GM12878 (cell line): Measurements from ENCODE around the gene ALDH6A1. TPM values are rescaled to one million over a fixed set of nuclear protein-coding genes. Genes with fewer than 3 reads are reported as not detected.

Source experiments
- ATAC-seq: fragments of 200-7000 bp; cut with Tn5 transposase; 3 replicates; pipeline ENCODE4 v1.9.1; 2020; ENCODE audit warnings: mild to moderate bottlenecking, moderate library complexity
- BruUV-seq: library from RNA; stranded (reverse); fragments of 400-500 nt; replicated peaks from 2 replicates; lab custom pipeline; 2021; lab: Mats Ljungman, UMichigan
- CTCF ChIA-PET: fragments of 300-600 bp; sonication (Branson Sonifier 250); formaldehyde crosslinking; extraction: SDS; loops from one replicate; lab custom pipeline; 2021; ENCODE audit warnings: inconsistent platforms; lab: Yijun Ruan, JAX
- POLR2A ChIA-PET: fragments of 350-600 bp; formaldehyde crosslinking; extraction: SDS; loops from one replicate; lab custom pipeline; 2021; ENCODE audit warnings: inconsistent platforms; lab: Charles Lee
- RAD21 ChIA-PET: fragments of 300-600 bp; sonication (Branson Sonifier 250); formaldehyde crosslinking; loops from one replicate; lab custom pipeline; 2023; ENCODE audit warnings: antibody characterized with exemption; ENCODE audit not compliant: unreplicated experiment; lab: Charles Lee
- SMC1A ChIA-PET: fragments of 300-600 bp; sonication (Branson Sonifier 250); formaldehyde crosslinking; loops from one replicate; lab custom pipeline; 2023; ENCODE audit not compliant: unreplicated experiment, uncharacterized antibody; lab: Charles Lee
- DNase-seq: peaks from one replicate; pipeline ENCODE4 v3.0.0-alpha.2; 2011; ENCODE audit warnings: low read depth, low spot score
- FAIRE-seq: peaks from 3 replicates; lab custom pipeline; 2011; peaks lifted over from hg19 to GRCh38; lab: Jason Lieb, UNC
- H2AFZ ChIP-seq: 2 replicates; pipeline ENCODE4 v1.6.0; 2011; ENCODE audit warnings: low read depth, low read length, control low read depth; ENCODE audit not compliant: control insufficient read depth
- H3K27ac ChIP-seq: 2 replicates; pipeline ENCODE4 v1.5.1; 2011; ENCODE audit warnings: control low read depth; ENCODE audit not compliant: control insufficient read depth, insufficient read depth
- H3K27me3 ChIP-seq, 2 experiments: replicated peaks in 1 of 2; 2 replicates each; pipeline versions ENCODE4 v1.6.0 to v1.6.1; 2011; ENCODE audit warnings: low read length in 1 of 2; ENCODE audit not compliant: control insufficient read depth in 2 of 2, insufficient read depth in 2 of 2
- H3K36me3 ChIP-seq, 2 experiments: 2 replicates each; pipeline ENCODE4 v1.5.1; 2011; ENCODE audit warnings: low read length in 1 of 2; ENCODE audit not compliant: control insufficient read depth in 2 of 2, insufficient read depth in 2 of 2
- H3K4me1 ChIP-seq: 2 replicates; pipeline ENCODE4 v1.6.1; 2011; ENCODE audit warnings: mild to moderate bottlenecking, low read length, moderate library complexity, mixed read lengths; ENCODE audit not compliant: control insufficient read depth, insufficient read depth
- H3K4me2 ChIP-seq: 2 replicates; pipeline ENCODE4 v1.6.0; 2011; ENCODE audit warnings: control low read depth; ENCODE audit not compliant: control insufficient read depth, insufficient read depth
- H3K4me3 ChIP-seq: fragments of 200-600 bp; sonication (generic); 2 replicates; pipeline ENCODE4 v1.5.1; 2016
- H3K79me2 ChIP-seq: 2 replicates; pipeline ENCODE4 v1.6.0; 2011; ENCODE audit warnings: low read length; ENCODE audit not compliant: control insufficient read depth, insufficient read depth
- H3K9ac ChIP-seq: 2 replicates; pipeline ENCODE4 v1.8.0; 2011; ENCODE audit warnings: low read length, control low read depth, mixed read lengths; ENCODE audit not compliant: control insufficient read depth, insufficient read depth
- H3K9me3 ChIP-seq: replicated peaks from 3 replicates; pipeline ENCODE4 v1.5.1; 2011; ENCODE audit warnings: mild to moderate bottlenecking, low read length; ENCODE audit not compliant: control insufficient read depth, insufficient read depth
- H4K20me1 ChIP-seq: 2 replicates; pipeline ENCODE4 v1.6.0; 2011; ENCODE audit not compliant: control insufficient read depth, insufficient read depth
- EED ChIP-seq: sonication (generic); IDR thresholded peaks from 2 replicates; pipeline ENCODE4 v1.6.1; 2016; ENCODE audit warnings: antibody characterized with exemption, low read depth
- EP300 ChIP-seq, 2 experiments: fragments of 150-350 bp in 1 of 2; IDR thresholded peaks; 2 replicates each; pipeline ENCODE4 v1.6.1; 2011 to 2012; ENCODE audit warnings: low read depth in 2 of 2, low read length in 2 of 2, borderline replicate concordance in 1 of 2, improper control_type of control experiment in 1 of 2, inconsistent platforms in 1 of 2; ENCODE audit not compliant: control insufficient read depth in 1 of 2
- IRF4 ChIP-seq: IDR thresholded peaks from 2 replicates; pipeline ENCODE4 v1.6.1; 2011; ENCODE audit warnings: low read depth, low read length
- MYC ChIP-seq: IDR thresholded peaks from 2 replicates; pipeline ENCODE4 v1.6.1; 2011; ENCODE audit warnings: mild to moderate bottlenecking, low read length, moderate library complexity, inconsistent platforms; ENCODE audit not compliant: insufficient read depth, insufficient replicate concordance, insufficient read length, severe bottlenecking
- NFIC ChIP-seq: IDR thresholded peaks from 2 replicates; pipeline ENCODE4 v1.6.1; 2012; ENCODE audit warnings: low read depth, mild to moderate bottlenecking, inconsistent platforms, low read length, moderate library complexity
- NFYA ChIP-seq: IDR thresholded peaks from 2 replicates; pipeline ENCODE4 v1.6.1; 2011; ENCODE audit warnings: low read depth, mild to moderate bottlenecking, low read length, improper control_type of control experiment, borderline replicate concordance
- PML ChIP-seq: IDR thresholded peaks from 2 replicates; pipeline ENCODE4 v1.6.1; 2012; ENCODE audit warnings: low read length, inconsistent platforms
- RUNX3 ChIP-seq: IDR thresholded peaks from 2 replicates; pipeline ENCODE4 v1.6.1; 2012; ENCODE audit warnings: low read length, inconsistent platforms
- SMC3 ChIP-seq: IDR thresholded peaks from 2 replicates; pipeline ENCODE4 v1.6.1; 2011; ENCODE audit warnings: low read length, improper control_type of control experiment, borderline replicate concordance
- SRF ChIP-seq, 2 experiments: IDR thresholded peaks; 2 replicates each; pipeline ENCODE4 v1.6.1; 2011; ENCODE audit warnings: low read depth in 2 of 2, low read length in 2 of 2, mild to moderate bottlenecking in 1 of 2, moderate library complexity in 1 of 2
- TARDBP ChIP-seq: IDR thresholded peaks from 2 replicates; pipeline ENCODE4 v1.6.1; 2016; ENCODE audit warnings: borderline replicate concordance
- TCF7 ChIP-seq: IDR thresholded peaks from 2 replicates; pipeline ENCODE4 v1.6.1; 2014; ENCODE audit warnings: antibody characterized with exemption, borderline replicate concordance
- ZBTB33 ChIP-seq: fragments of 450-650 bp; IDR thresholded peaks from 2 replicates; pipeline ENCODE4 v1.6.1; 2017; ENCODE audit warnings: mild to moderate bottlenecking
- ZNF217 ChIP-seq: fragments of 450-650 bp; IDR thresholded peaks from 2 replicates; pipeline ENCODE4 v1.6.1; 2017; ENCODE audit warnings: antibody characterized with exemption, mild to moderate bottlenecking
- in situ Hi-C: fragments of 300-500 bp; cut with MboI; formaldehyde crosslinking; loops from 9 replicates; pipeline ENCODE4 v1.14.3; 2018; ENCODE audit warnings: mixed read lengths
- intact Hi-C: fragments of 100-400 bp; cut with micrococcal nuclease; formaldehyde crosslinking; loops from one replicate; pipeline ENCODE4 v1.14.2; 2022; ENCODE audit not compliant: unreplicated experiment
- polyA plus RNA-seq, 11 experiments: library from polyadenylated mRNA; depleted of rRNA in 4 of 11; unstranded in 6 of 11; stranded (reverse) in 5 of 11; fragments of >200 nt; fragmentation: Nextera tagmentation in 4 of 11; fragmentation: Illumina TruSeq in 1 of 11; extraction: Ambion mirVana in 4 of 11; extraction: Trizol in 1 of 11; gene quantifications; 1 replicate in 1 of 11; 2 replicates in 10 of 11; pipeline versions ENCODE4 v1.2.1 to v1.2.3, GENCODE V29; 2011 to 2016; ENCODE audit warnings: inconsistent platforms in 2 of 11, missing spikeins in 2 of 11, low read depth in 1 of 11
- total RNA-seq, 4 experiments: library from RNA; depleted of rRNA in 3 of 4; stranded (reverse); fragments of >200 nt in 3 of 4; fragmentation: Illumina TruSeq in 1 of 4; extraction: Trizol in 1 of 4; gene quantifications; 2 replicates each; pipeline versions ENCODE4 v1.2.1 to v1.2.3, GENCODE V29; 2013 to 2021
- TF ChIP-seq, protein P1 (sequence below): fragments of 450-650 bp; formaldehyde crosslinking; IDR thresholded peaks from 2 replicates; pipeline ENCODE4 v1.5.0; 2022; ENCODE audit warnings: mild to moderate bottlenecking, missing genetic modification characterization
- TF ChIP-seq, protein P2 (sequence below): fragments of 450-650 bp; IDR thresholded peaks from 2 replicates; pipeline ENCODE4 v1.6.1; 2017; ENCODE audit warnings: mild to moderate bottlenecking, moderate library complexity

ALDH6A1 gene
- total and polyA plus RNA-seq, 10 of the 15 experiments (the other 5 are each of a cell fraction or from before 2014, with no cell fraction given), result 6.3 to 23.4 (median 9.8) TPM

DNA sequence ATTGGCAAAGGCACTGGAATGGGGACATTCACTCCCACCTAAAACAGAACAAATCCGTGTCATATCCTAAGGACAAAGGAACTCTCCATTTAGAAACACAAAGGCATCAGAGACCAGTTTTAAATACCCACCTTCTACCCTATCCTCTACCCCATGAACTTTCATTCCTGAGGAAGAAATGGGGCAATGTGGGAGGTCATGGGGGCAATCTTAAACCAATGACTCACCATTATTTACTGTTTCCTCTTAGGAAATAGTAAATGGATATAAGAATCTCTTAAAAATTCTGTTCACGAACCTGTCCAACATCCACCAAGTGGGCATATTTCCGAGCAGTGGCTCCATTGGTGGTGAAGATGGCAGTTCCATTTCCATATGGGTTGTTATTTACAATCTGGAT, 19.4 kb downstream of the ALDH6A1 start (continued):
- TF ChIP-seq, protein P1, sequence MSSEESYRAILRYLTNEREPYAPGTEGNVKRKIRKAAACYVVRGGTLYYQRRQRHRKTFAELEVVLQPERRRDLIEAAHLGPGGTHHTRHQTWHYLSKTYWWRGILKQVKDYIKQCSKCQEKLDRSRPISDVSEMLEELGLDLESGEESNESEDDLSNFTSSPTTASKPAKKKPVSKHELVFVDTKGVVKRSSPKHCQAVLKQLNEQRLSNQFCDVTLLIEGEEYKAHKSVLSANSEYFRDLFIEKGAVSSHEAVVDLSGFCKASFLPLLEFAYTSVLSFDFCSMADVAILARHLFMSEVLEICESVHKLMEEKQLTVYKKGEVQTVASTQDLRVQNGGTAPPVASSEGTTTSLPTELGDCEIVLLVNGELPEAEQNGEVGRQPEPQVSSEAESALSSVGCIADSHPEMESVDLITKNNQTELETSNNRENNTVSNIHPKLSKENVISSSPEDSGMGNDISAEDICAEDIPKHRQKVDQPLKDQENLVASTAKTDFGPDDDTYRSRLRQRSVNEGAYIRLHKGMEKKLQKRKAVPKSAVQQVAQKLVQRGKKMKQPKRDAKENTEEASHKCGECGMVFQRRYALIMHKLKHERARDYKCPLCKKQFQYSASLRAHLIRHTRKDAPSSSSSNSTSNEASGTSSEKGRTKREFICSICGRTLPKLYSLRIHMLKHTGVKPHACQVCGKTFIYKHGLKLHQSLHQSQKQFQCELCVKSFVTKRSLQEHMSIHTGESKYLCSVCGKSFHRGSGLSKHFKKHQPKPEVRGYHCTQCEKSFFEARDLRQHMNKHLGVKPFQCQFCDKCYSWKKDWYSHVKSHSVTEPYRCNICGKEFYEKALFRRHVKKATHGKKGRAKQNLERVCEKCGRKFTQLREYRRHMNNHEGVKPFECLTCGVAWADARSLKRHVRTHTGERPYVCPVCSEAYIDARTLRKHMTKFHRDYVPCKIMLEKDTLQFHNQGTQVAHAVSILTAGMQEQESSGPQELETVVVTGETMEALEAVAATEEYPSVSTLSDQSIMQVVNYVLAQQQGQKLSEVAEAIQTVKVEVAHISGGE (CRISPR knock-in tag), result no peak
- TF ChIP-seq NFYA (no peak), SMC3 (no peak), MYC (no peak), SRF (IDR thresholded peaks at IDR 0.05; ENCODE audit: low read depth in 2 of 2, low read length in 2 of 2) (no peak), EP300 (IDR thresholded peaks at IDR 0.05; ENCODE audit: borderline replicate concordance in 1 of 2, control insufficient read depth in 1 of 2, low read depth in 2 of 2, low read length in 2 of 2) (no peak), PML (no peak), NFIC (no peak), ZNF217 (no peak)

GRCh38 chr14:74064426-74064825, 19.8 kb downstream of the ALDH6A1 start:
- H3K79me2 ChIP-seq, result no peaks in the 10 kb centered on the region
- CTCF ChIA-PET, result no interaction called here
- H3K27ac ChIP-seq, result no peak overlapping the region
- H2AFZ ChIP-seq, result no peak overlapping the region
- no peak overlapping the region for H3K4me2 ChIP-seq
- intact Hi-C loops, result no loop called here
- DNase-seq (no peak), ATAC-seq (no peak), FAIRE-seq (no peak)
- no TSS peak for BruUV-seq
- no peak overlapping the region for H3K9ac ChIP-seq
- no peaks in the 10 kb centered on the region; a peak in 1 of 4 replicates for H3K36me3 ChIP-seq
- SMC1A ChIA-PET, result interaction anchor here (0.8 kb wide), 1 partner anchor 9 kb away, joined by 3 read pairs; no protein-coding TSS in a partner anchor
- POLR2A ChIA-PET, result no interaction called here
- H3K4me3 ChIP-seq, result no peak overlapping the region
- H4K20me1 ChIP-seq, result no peaks in the 10 kb centered on the region
- no peaks in the 10 kb centered on the region for H3K4me1 ChIP-seq
- H3K27me3 ChIP-seq, result no peaks in the 10 kb centered on the region
- in situ Hi-C loops, result no loop called here
- RAD21 ChIA-PET, result no interaction called here
- no peaks in the 10 kb centered on the region for H3K9me3 ChIP-seq
- TF ChIP-seq RUNX3 (no peak), ZBTB33 (no peak), TARDBP (no peak), TCF7 (no peak), IRF4 (no peak), EED (no peak)
- TF ChIP-seq, protein P2, sequence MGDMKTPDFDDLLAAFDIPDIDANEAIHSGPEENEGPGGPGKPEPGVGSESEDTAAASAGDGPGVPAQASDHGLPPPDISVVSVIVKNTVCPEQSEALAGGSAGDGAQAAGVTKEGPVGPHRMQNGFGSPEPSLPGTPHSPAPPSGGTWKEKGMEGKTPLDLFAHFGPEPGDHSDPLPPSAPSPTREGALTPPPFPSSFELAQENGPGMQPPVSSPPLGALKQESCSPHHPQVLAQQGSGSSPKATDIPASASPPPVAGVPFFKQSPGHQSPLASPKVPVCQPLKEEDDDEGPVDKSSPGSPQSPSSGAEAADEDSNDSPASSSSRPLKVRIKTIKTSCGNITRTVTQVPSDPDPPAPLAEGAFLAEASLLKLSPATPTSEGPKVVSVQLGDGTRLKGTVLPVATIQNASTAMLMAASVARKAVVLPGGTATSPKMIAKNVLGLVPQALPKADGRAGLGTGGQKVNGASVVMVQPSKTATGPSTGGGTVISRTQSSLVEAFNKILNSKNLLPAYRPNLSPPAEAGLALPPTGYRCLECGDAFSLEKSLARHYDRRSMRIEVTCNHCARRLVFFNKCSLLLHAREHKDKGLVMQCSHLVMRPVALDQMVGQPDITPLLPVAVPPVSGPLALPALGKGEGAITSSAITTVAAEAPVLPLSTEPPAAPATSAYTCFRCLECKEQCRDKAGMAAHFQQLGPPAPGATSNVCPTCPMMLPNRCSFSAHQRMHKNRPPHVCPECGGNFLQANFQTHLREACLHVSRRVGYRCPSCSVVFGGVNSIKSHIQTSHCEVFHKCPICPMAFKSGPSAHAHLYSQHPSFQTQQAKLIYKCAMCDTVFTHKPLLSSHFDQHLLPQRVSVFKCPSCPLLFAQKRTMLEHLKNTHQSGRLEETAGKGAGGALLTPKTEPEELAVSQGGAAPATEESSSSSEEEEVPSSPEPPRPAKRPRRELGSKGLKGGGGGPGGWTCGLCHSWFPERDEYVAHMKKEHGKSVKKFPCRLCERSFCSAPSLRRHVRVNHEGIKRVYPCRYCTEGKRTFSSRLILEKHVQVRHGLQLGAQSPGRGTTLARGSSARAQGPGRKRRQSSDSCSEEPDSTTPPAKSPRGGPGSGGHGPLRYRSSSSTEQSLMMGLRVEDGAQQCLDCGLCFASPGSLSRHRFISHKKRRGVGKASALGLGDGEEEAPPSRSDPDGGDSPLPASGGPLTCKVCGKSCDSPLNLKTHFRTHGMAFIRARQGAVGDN, result no peak
